Gastrocnemius medialis (tissue), 4 donors: ENCODE results near the gene TGFBR1.

Experiments used
- CTCF ChIP-seq, 5 experiments: fragments of 450-650 bp in 3 of 5; fragments of 200-600 bp in 2 of 5; sonication (generic) in 2 of 5; IDR thresholded peaks in 4 of 5; conservative IDR thresholded peaks in 1 of 5; 1 replicate in 4 of 5; 2 replicates in 1 of 5; pipeline ENCODE4 v1.5.1; 2016 to 2019; ENCODE audit warnings: antibody characterized with exemption in 5 of 5, mild to moderate bottlenecking in 3 of 5, moderate library complexity in 3 of 5
- POLR2A ChIP-seq, 2 donors: fragments of 450-650 bp; IDR thresholded peaks; one replicate each; pipeline ENCODE4 v1.6.1; 2017; ENCODE audit warnings: antibody characterized with exemption in 2 of 2, mild to moderate bottlenecking in 2 of 2, moderate library complexity in 2 of 2

GRCh38 chr9:99060621-99061020 is 44.3 kb upstream of the TGFBR1 start:
- no peak for TF ChIP-seq CTCF (IDR thresholded peaks at IDR 0.05 in 4 of 5, conservative IDR thresholded peaks at IDR 0.05 in 1 of 5)
- TF ChIP-seq POLR2A (IDR thresholded peaks at IDR 0.05), result no peak
